ENCODE data around the gene TRIM4. TPM values are rescaled to one million over a fixed set of nuclear protein-coding genes. Genes with fewer than 3 reads are reported as not detected.

TRIM4 gene
- total and polyA plus RNA-seq, 2 experiments from 2014 or later, result 20.2 to 27.2 TPM

DNA sequence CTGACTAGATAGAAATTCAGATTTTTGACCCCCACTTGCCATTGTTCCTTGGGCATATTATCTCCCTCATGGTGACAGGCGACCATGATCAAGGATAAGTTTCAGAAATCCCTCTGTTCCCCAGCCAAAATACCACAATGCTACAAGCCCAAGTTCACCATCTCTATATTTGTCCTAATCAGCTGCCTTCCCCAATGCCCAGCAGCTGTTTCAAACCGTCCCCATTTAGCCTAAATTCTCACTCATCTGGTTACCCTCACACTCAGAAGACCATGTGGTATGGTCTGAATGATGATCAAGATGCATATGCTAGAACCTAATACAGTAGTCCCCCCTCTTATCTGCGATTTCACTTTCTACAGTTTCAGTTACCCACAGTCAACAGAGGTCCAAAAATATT lies 11.0 kb upstream of the TRIM4 start:
- no peaks in the 10 kb centered on the region for H3K9me3 ChIP-seq (ENCODE audit: low read depth)
- no peak for DNase-seq
- no peaks in the 10 kb centered on the region for H3F3A ChIP-seq (ENCODE audit: insufficient read depth)
- no peak overlapping the region for H2AFZ ChIP-seq
- H3K4me3 ChIP-seq, result no peak overlapping the region
- no peaks in the 10 kb centered on the region for H4K20me1 ChIP-seq (ENCODE audit: insufficient read depth)
- no peak overlapping the region for H3K27ac ChIP-seq
- in situ Hi-C loops (cut with MboI), result no loop called here
- no peaks in the 10 kb centered on the region for H3K36me3 ChIP-seq (ENCODE audit: low read depth)
- no peak overlapping the region for H3K9ac ChIP-seq
- TF ChIP-seq EZH2 (IDR thresholded peaks at IDR 0.05; ENCODE audit: insufficient read depth, poor library complexity, severe bottlenecking) (no peak), EZH2phosphoT487 (IDR thresholded peaks at IDR 0.05; ENCODE audit: insufficient read depth, low read depth) (no peak)
- H3K79me2 ChIP-seq (ENCODE audit: insufficient read depth), result no peaks in the 10 kb centered on the region
- H3K27me3 ChIP-seq (replicated peaks; ENCODE audit: insufficient read depth), result peaks cover 5% of the 10 kb centered on the region
- H3K9me2 ChIP-seq (ENCODE audit: insufficient read depth), result no peaks in the 10 kb centered on the region
- H3K4me2 ChIP-seq (ENCODE audit: unreplicated experiment), result no peak overlapping the region
- 77 to 79% methylated on average over 3 of the region's 3 CpGs for WGBS, 2 experiments (ENCODE audit: low coverage in 1 of 2, low lambda C conversion rate in 2 of 2, missing lambda C conversion rate in 2 of 2)
- H3K4me1 ChIP-seq (ENCODE audit: insufficient read depth), result no peaks in the 10 kb centered on the region

DNA sequence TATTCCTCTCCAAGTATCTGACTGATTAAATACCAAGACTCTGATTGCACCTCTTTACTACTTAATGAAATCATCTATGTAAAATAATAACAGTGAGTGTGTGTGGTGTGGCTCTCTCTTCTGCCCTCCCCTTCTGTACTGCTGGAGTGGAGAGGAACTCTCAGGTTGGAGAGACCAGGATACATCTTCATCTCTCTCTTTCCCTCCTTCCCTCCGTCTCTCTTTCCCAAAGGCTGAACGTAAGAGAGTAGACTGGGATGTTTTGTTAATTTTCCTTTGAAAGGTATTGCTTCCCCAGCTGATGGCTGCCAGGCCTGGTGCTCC lies 10.4 kb upstream of the TRIM4 start:
- Histone ChIP-seq H3F3A (ENCODE audit: insufficient read depth) (no peaks in the 10 kb centered on the region), H2AFZ (peak overlapping the region; percentile 63), H3K4me3 (peak overlapping the region; percentile 58), H3K9me2 (ENCODE audit: insufficient read depth) (no peaks in the 10 kb centered on the region), H3K9me3 (ENCODE audit: low read depth) (no peaks in the 10 kb centered on the region), H3K27me3 (replicated peaks; ENCODE audit: insufficient read depth) (peaks cover 5% of the 10 kb centered on the region), H3K9ac (0 out of 2 replicates have a peak overlapping the region, but pooled peaks have one; percentile 13), H3K4me1 (ENCODE audit: insufficient read depth) (no peaks in the 10 kb centered on the region), H4K20me1 (ENCODE audit: insufficient read depth) (no peaks in the 10 kb centered on the region), H3K4me2 (ENCODE audit: unreplicated experiment) (peak overlapping the region; percentile 62), H3K79me2 (ENCODE audit: insufficient read depth) (no peaks in the 10 kb centered on the region), H3K27ac (no peak overlapping the region), H3K36me3 (ENCODE audit: low read depth) (no peaks in the 10 kb centered on the region)
- 2 to 9% methylated on average over 2 of the region's 2 CpGs for WGBS, 2 experiments (ENCODE audit: low coverage in 1 of 2, low lambda C conversion rate in 2 of 2, missing lambda C conversion rate in 2 of 2)
- TF ChIP-seq EZH2 (IDR thresholded peaks at IDR 0.05; ENCODE audit: insufficient read depth, poor library complexity, severe bottlenecking), result no peak
- no peak for TF ChIP-seq EZH2phosphoT487 (IDR thresholded peaks at IDR 0.05; ENCODE audit: insufficient read depth, low read depth)
- in situ Hi-C loops (cut with MboI), result no loop called here
- DNase-seq, result no peak

DNA sequence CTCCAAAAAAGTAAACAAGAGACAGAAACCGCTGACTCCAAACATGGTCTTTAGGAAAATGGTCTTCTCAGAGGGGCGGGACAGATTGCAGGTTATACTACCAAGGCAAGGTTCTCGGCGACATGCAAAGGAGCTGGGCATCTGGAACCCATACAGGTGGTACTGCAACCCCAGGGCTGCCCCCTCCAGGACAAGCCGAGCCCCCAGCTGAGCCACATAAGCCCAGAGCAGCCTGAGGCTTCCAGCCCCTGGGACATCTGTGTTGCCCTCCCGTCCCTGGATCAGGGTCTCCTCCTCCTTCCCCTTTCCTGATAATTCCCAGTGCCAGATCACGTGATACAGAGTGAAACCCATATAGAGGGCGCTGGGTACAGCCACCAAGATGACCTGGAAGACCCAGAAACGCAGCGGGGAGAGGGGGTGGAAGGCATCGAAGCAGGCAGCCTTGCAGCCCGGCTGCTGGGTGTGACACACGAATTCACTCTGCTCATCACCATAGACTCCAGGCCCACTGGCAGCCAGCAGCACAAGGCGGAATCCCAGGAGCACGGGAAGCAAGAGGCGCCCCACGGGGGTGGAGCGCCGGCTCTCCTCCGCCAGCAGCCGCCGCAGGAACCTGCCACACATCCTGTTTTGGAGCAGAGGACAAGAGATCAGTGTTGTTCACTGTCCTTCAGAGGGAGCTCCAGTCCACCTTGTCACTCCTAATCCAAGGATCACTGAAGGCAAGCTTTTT lies 9.8 kb upstream of the TRIM4 start, which contains the start of gene GJC3:
Gene GJC3 (minus strand): TSS at position 627 of the 736 bp plus-strand sequence. CDS start 0 bp downstream, at position 627.
- Histone ChIP-seq H3K27me3 (replicated peaks; ENCODE audit: insufficient read depth) (peaks cover 5% of the 10 kb centered on the region), H3K9me3 (ENCODE audit: low read depth) (no peaks in the 10 kb centered on the region), H4K20me1 (ENCODE audit: insufficient read depth) (no peaks in the 10 kb centered on the region), H3K4me1 (ENCODE audit: insufficient read depth) (no peaks in the 10 kb centered on the region), H3K9me2 (ENCODE audit: insufficient read depth) (no peaks in the 10 kb centered on the region), H3K36me3 (ENCODE audit: low read depth) (no peaks in the 10 kb centered on the region), H3K4me3 (peak within 1 kb of the TSS; percentile 58), H3K79me2 (ENCODE audit: insufficient read depth) (no peaks in the 10 kb centered on the region), H3K9ac (0 out of 2 replicates have a peak within 1 kb of the TSS, but pooled peaks have one; percentile 13), H2AFZ (peak within 1 kb of the TSS; percentile 63), H3K4me2 (ENCODE audit: unreplicated experiment) (peak within 1 kb of the TSS; percentile 62), H3F3A (ENCODE audit: insufficient read depth) (no peaks in the 10 kb centered on the region), H3K27ac (no peak within 1 kb of the TSS)
- peak; percentile 78 for DNase-seq
- in situ Hi-C loops (cut with MboI), result no loop called here
- TF ChIP-seq EZH2 (IDR thresholded peaks at IDR 0.05; ENCODE audit: insufficient read depth, poor library complexity, severe bottlenecking) (no peak), EZH2phosphoT487 (IDR thresholded peaks at IDR 0.05; ENCODE audit: insufficient read depth, low read depth) (no peak)
- 13 to 18% methylated on average over 21 to 22 of the region's 22 CpGs for WGBS, 2 experiments (ENCODE audit: low coverage in 1 of 2, low lambda C conversion rate in 2 of 2, missing lambda C conversion rate in 2 of 2)

DNA sequence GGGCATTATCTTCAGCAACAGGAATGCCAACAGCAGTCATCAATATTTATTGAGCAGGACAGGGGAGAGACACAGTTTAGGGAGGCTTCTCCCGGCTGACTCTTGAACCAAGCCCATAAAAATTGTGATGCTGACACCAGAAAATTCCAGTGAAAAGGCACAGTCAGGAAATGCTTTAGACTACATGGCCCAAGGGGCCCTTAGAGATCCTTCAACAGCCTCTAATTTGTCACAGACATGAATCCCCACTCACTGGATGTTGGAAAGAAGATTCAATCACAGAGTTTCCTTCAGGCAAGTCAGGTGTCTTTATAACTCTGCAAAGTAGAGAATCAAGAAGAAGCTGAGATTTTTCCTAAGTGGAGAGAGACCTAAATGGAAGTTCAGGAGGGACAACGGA lies 8.9 kb upstream of the TRIM4 start:
- DNase-seq, result no peak
- WGBS, 2 experiments (ENCODE audit: low coverage in 1 of 2, low lambda C conversion rate in 2 of 2, missing lambda C conversion rate in 2 of 2), result 44 to 48% methylated on average over 2 of the region's 2 CpGs
- TF ChIP-seq EZH2 (IDR thresholded peaks at IDR 0.05; ENCODE audit: insufficient read depth, poor library complexity, severe bottlenecking) (no peak), EZH2phosphoT487 (IDR thresholded peaks at IDR 0.05; ENCODE audit: insufficient read depth, low read depth) (no peak)
- no peak overlapping the region for H3K27ac ChIP-seq
- H3K79me2 ChIP-seq (ENCODE audit: insufficient read depth), result no peaks in the 10 kb centered on the region
- no peaks in the 10 kb centered on the region for H3K9me3 ChIP-seq (ENCODE audit: low read depth)
- H3K27me3 ChIP-seq (replicated peaks; ENCODE audit: insufficient read depth), result no peaks in the 10 kb centered on the region
- no peaks in the 10 kb centered on the region for H3K9me2 ChIP-seq (ENCODE audit: insufficient read depth)
- no peak overlapping the region for H3K4me2 ChIP-seq (ENCODE audit: unreplicated experiment)
- no peaks in the 10 kb centered on the region for H3K36me3 ChIP-seq (ENCODE audit: low read depth)
- H3F3A ChIP-seq (ENCODE audit: insufficient read depth), result no peaks in the 10 kb centered on the region
- no peaks in the 10 kb centered on the region for H4K20me1 ChIP-seq (ENCODE audit: insufficient read depth)
- H3K4me3 ChIP-seq, result no peak overlapping the region
- H3K4me1 ChIP-seq (ENCODE audit: insufficient read depth), result no peaks in the 10 kb centered on the region
- in situ Hi-C loops (cut with MboI), result no loop called here
- no peak overlapping the region for H2AFZ ChIP-seq
- no peak overlapping the region for H3K9ac ChIP-seq
